ENCODE measurements around the gene CFTR. TPM values are rescaled to one million over a fixed set of nuclear protein-coding genes. Genes with fewer than 3 reads are reported as not detected.

Gene CFTR
- total and polyA plus RNA-seq, 10 of the 15 experiments (the other 5 are each of a cell fraction or from before 2014, with no cell fraction given): 0.02 to 2.3 (median 0.21) TPM; not detected in 1

GRCh38 chr7:117639966-117640365 is 160.1 kb downstream of the CFTR start:
- intact Hi-C loops (cut with micrococcal nuclease; ENCODE audit: unreplicated experiment) (no loop called here), in situ Hi-C loops (cut with MboI) (no loop called here)
- no peak for DNase-seq (ENCODE audit: low read depth, low spot score)
- ChIA-PET POLR2A (no interaction called here), RAD21 (ENCODE audit: unreplicated experiment) (no interaction called here), SMC1A (ENCODE audit: uncharacterized antibody, unreplicated experiment) (interaction anchor here (0.8 kb wide), 1 partner anchor 18 kb away, joined by 3 read pairs; no protein-coding TSS in a partner anchor), CTCF (interaction anchor here (1.0 to 1.7 kb wide), 3 partner anchors 9 to 90 kb away, joined by 3 to 6 read pairs (median 3); no protein-coding TSS in a partner anchor)
- Histone ChIP-seq H3K9me3 (replicated peaks; ENCODE audit: control insufficient read depth, insufficient read depth, low read length) (no peaks in the 10 kb centered on the region), H3K4me1 (ENCODE audit: control insufficient read depth, insufficient read depth, low read length) (no peaks in the 10 kb centered on the region), H3K27ac (ENCODE audit: control insufficient read depth, insufficient read depth) (no peak overlapping the region), H3K9ac (ENCODE audit: control insufficient read depth, insufficient read depth, low read length) (no peak overlapping the region), H4K20me1 (ENCODE audit: control insufficient read depth, insufficient read depth) (no peaks in the 10 kb centered on the region), H3K79me2 (ENCODE audit: control insufficient read depth, insufficient read depth, low read length) (no peaks in the 10 kb centered on the region), H3K36me3 (ENCODE audit: control insufficient read depth in 2 of 2, insufficient read depth in 2 of 2, low read length in 1 of 2) (no peaks in the 10 kb centered on the region), H3K4me2 (ENCODE audit: control insufficient read depth, insufficient read depth) (no peak overlapping the region), H2AFZ (ENCODE audit: control insufficient read depth, low read depth, low read length) (no peak overlapping the region), H3K27me3 (replicated peaks in 1 of 2; ENCODE audit: control insufficient read depth in 2 of 2, insufficient read depth in 2 of 2, low read length in 1 of 2) (no peaks in the 10 kb centered on the region), H3K4me3 (no peak overlapping the region)
- FAIRE-seq: no peak
- no peak for ATAC-seq
- no TSS peak for BruUV-seq (replicated peaks)
- WGBS (ENCODE audit: insufficient coverage, insufficient replicate concordance, low lambda C conversion rate, missing lambda C conversion rate): 71% methylated on average over 2 of the region's 2 CpGs
- TF ChIP-seq ZBED1 (IDR thresholded peaks at IDR 0.05; ENCODE audit: borderline replicate concordance): no peak
- TF ChIP-seq E4F1 (IDR thresholded peaks at IDR 0.05; ENCODE audit: borderline replicate concordance, partially characterized antibody): no peak
- no peak for TF ChIP-seq ZNF207 (IDR thresholded peaks at IDR 0.05; ENCODE audit: borderline replicate concordance)
- TF ChIP-seq EED (IDR thresholded peaks at IDR 0.05; ENCODE audit: low read depth): no peak
- no peak for TF ChIP-seq FOS (IDR thresholded peaks at IDR 0.05; ENCODE audit: borderline replicate concordance, extremely low read depth, insufficient read length)
- TF ChIP-seq NR2C1 (IDR thresholded peaks at IDR 0.05): no peak
- no peak for TF ChIP-seq KAT2A (conservative IDR thresholded peaks at IDR 0.05; ENCODE audit: control insufficient read depth, low read depth, low read length)
- TF ChIP-seq RBBP5 (conservative IDR thresholded peaks at IDR 0.05): no peak
- TF ChIP-seq HDAC2 (IDR thresholded peaks at IDR 0.05): no peak
- no peak for TF ChIP-seq EZH2 (IDR thresholded peaks at IDR 0.05; ENCODE audit: borderline replicate concordance, control insufficient read depth, low read depth, low read length)
- TF ChIP-seq USF1 (IDR thresholded peaks at IDR 0.05; ENCODE audit: borderline replicate concordance, extremely low read length, insufficient read depth, low read depth, low read length): no peak
- no peak for TF ChIP-seq SMAD5 (IDR thresholded peaks at IDR 0.05; ENCODE audit: low read depth)
- no peak for TF ChIP-seq NFYB (IDR thresholded peaks at IDR 0.05; ENCODE audit: insufficient read depth, low read depth, low read length)
- no peak for TF ChIP-seq PML (IDR thresholded peaks at IDR 0.05; ENCODE audit: low read length)
- TF ChIP-seq SIX5 (IDR thresholded peaks at IDR 0.05; ENCODE audit: low read depth, low read length, severe bottlenecking): no peak
- no peak for TF ChIP-seq ZBTB4 (CRISPR knock-in tag; IDR thresholded peaks at IDR 0.05)
- no peak for TF ChIP-seq SP1 (IDR thresholded peaks at IDR 0.05; ENCODE audit: low read depth, low read length)
- TF ChIP-seq CHD4 (IDR thresholded peaks at IDR 0.05): no peak

All from GM12878 (cell line).